Activated CD8-positive, alpha-beta T cell treated with anti-CD3 and anti-CD28 coated beads for 36 hours (primary cell): ENCODE measurements around the gene CLCNKA. TPM values are rescaled to one million over a fixed set of nuclear protein-coding genes. Genes with fewer than 3 reads are reported as not detected.
A peak's percentile ranks its signal among the peaks of the same experiment; 100 is the strongest.
"Not testable (repeated sequence)": the region's sequence is repeated elsewhere in the genome, so short reads cannot be mapped to it uniquely, and the experiment has no call there.

Experiments used
- ATAC-seq: fragments of 200-7000 bp; cut with Tn5 transposase; one replicate; pipeline ENCODE4 v1.10.0; 2021; ENCODE audit warnings: mild to moderate bottlenecking, moderate library complexity
- CTCF ChIA-PET: fragments of 350-600 bp; sonication (Branson Sonifier 250); formaldehyde crosslinking; loops from one replicate; lab custom pipeline; 2021; ENCODE audit warnings: antibody characterized with exemption; lab: Charles Lee
- POLR2A ChIA-PET: fragments of 350-600 bp; sonication (Branson Sonifier 250); formaldehyde crosslinking; loops from one replicate; lab custom pipeline; 2021; ENCODE audit warnings: antibody characterized with exemption; lab: Charles Lee
- DNase-seq: peaks from one replicate; pipeline ENCODE4 v3.0.0-alpha.2; 2020
- H3K27ac Mint-ChIP-seq: one replicate; pipeline ENCODE4 v1.8.0; 2021; ENCODE audit warnings: mild to moderate bottlenecking, mixed read lengths
- H3K27me3 Mint-ChIP-seq: one replicate; pipeline ENCODE4 v1.8.0; 2021; ENCODE audit warnings: mixed read lengths
- H3K36me3 Mint-ChIP-seq: one replicate; pipeline ENCODE4 v1.8.0; 2021; ENCODE audit warnings: low read depth, mixed read lengths
- H3K4me1 Mint-ChIP-seq: one replicate; pipeline ENCODE4 v1.8.0; 2021; ENCODE audit warnings: low read depth, mixed read lengths
- H3K4me3 Mint-ChIP-seq: one replicate; pipeline ENCODE4 v1.8.0; 2021; ENCODE audit warnings: mild to moderate bottlenecking, moderate library complexity, mixed read lengths
- H3K9me3 Mint-ChIP-seq: one replicate; pipeline ENCODE4 v1.8.0; 2021; ENCODE audit warnings: mixed read lengths
- intact Hi-C: fragments of 100-400 bp; cut with micrococcal nuclease; formaldehyde crosslinking; loops from one replicate; pipeline ENCODE4 v1.10.0; 2022
- total RNA-seq, 2 experiments: library from RNA; stranded (reverse); gene quantifications; one replicate each; pipeline ENCODE4 v1.2.3, GENCODE V29; 2021
- TF ChIP-seq, protein P1 (sequence below): fragments of 200-600 bp; IDR thresholded peaks from one replicate; pipeline ENCODE4 v1.8.0; 2022; ENCODE audit warnings: antibody characterized with exemption, mild to moderate bottlenecking

Gene CLCNKA
- total RNA-seq, 2 experiments from 2014 or later = not detected

DNA sequence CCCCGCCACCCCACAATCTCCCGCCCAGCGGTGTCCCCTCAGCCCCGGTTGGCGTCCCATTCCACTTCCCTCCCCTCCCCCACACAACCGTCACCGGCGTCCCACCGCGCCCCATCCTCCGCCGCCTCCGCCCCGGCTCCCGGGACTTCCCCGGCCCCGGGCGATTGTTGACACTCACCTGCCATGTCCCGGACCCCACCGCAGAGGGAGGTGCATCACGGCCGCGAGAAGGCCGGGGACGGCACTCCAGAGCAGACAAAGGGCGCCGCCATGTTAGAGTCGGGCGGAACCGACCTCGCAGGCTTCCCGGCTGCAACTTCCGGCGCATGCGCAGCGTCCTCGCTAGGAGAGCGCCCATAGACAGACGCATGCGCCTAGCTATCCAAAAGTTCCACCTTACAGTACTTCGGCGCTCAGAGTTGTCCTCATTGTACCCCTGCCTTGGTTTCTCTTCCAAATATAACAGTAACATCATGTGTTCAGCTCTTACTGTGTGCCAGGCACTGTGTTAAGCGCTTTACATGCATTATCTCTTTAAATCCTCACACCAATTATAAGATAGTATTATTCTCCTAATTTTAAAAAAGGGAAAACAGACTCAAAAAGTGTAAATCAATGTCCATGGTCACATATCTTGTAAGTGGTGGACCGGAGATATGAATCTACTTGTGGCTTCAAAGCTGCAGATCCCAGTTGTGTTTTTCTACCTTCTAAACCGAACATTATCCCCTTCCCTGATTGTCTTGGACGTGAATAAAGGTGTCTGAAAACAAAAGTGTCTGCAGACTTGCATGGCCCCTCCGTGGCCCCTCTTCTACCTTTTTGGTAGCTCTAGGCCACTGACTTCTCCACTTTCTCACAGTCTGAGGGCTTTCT is 45.8 kb upstream of the CLCNKA start, which contains the start of gene ZBTB17:
Gene ZBTB17 (minus strand): TSS at position 297 of the 876 bp plus-strand sequence. CDS start 27,606 bp downstream, outside the sequence.
- no peaks in the 10 kb centered on the region for H3K27me3 Mint-ChIP-seq
- ChIA-PET POLR2A (interaction anchor here (1.0 to 5.0 kb wide), 8 partner anchors 10 to 142 kb away, joined by 3 to 69 read pairs (median 8); no protein-coding TSS in a partner anchor), CTCF (interaction anchor here (0.9 to 2.8 kb wide), 15 partner anchors 10 to 184 kb away, joined by 3 to 14 read pairs (median 4); no protein-coding TSS in a partner anchor)
- TF ChIP-seq, protein P1, sequence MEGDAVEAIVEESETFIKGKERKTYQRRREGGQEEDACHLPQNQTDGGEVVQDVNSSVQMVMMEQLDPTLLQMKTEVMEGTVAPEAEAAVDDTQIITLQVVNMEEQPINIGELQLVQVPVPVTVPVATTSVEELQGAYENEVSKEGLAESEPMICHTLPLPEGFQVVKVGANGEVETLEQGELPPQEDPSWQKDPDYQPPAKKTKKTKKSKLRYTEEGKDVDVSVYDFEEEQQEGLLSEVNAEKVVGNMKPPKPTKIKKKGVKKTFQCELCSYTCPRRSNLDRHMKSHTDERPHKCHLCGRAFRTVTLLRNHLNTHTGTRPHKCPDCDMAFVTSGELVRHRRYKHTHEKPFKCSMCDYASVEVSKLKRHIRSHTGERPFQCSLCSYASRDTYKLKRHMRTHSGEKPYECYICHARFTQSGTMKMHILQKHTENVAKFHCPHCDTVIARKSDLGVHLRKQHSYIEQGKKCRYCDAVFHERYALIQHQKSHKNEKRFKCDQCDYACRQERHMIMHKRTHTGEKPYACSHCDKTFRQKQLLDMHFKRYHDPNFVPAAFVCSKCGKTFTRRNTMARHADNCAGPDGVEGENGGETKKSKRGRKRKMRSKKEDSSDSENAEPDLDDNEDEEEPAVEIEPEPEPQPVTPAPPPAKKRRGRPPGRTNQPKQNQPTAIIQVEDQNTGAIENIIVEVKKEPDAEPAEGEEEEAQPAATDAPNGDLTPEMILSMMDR = no peak
- peak within 1 kb of the TSS; percentile 85 for H3K4me3 Mint-ChIP-seq
- no peaks in the 10 kb centered on the region for H3K9me3 Mint-ChIP-seq
- peak; percentile 98 for DNase-seq
- peak; percentile 84 for ATAC-seq
- H3K36me3 Mint-ChIP-seq = peaks cover 28% of the 10 kb centered on the region
- intact Hi-C loops = no loop called here
- peak within 1 kb of the TSS; percentile 89 for H3K27ac Mint-ChIP-seq
- peaks cover 36% of the 10 kb centered on the region for H3K4me1 Mint-ChIP-seq

DNA sequence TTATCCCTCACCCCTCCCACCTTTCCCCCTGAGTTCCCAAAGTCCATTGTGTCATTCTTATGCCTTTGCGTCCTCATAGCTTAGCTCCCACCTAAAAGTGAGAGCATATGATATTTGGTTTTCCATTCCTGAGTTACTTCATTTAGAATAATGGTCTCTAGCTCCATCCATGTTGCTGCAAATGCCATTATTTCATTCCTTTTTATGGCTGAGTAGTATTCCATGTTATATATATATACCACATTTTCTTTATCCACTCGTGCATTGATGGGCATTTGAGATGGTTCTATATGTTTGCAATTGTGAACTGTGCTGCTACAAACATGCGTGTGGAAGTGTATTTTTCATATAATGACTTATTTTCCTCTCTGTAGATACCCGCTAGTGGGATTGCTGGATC is 43.9 kb upstream of the CLCNKA start:
- DNase-seq, H3K9me3 Mint-ChIP-seq, ATAC-seq, H3K27ac Mint-ChIP-seq, intact Hi-C loops, H3K4me3 Mint-ChIP-seq, POLR2A ChIA-PET, CTCF ChIA-PET, H3K27me3 Mint-ChIP-seq: not testable (repeated sequence)
- Mint-ChIP-seq H3K4me1 (peaks cover 25% of the 10 kb centered on the region), H3K36me3 (peaks cover 15% of the 10 kb centered on the region)

DNA sequence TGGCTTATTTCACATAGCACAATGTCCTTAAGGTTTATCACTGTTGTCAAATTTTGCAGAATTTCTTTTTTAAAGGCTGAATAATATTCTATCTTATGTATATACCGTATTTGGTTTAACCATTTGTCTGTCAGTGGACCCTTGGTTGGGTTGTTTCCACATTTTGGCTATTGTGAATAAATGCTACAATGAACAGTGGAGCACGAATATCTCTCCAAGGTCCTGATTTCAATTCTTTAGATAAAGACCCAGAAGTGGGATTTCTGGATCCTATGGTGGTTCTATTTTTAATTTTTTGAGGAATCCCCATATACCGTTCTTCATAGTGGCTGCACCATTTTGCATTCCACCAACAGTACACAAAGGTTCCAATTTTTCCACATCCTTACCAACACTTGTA is 40.2 kb upstream of the CLCNKA start:
- H3K4me1 Mint-ChIP-seq = peaks cover 26% of the 10 kb centered on the region
- TF ChIP-seq, protein P1 = no peak
- ATAC-seq (no peak), DNase-seq (no peak)
- CTCF ChIA-PET = no interaction called here
- no peak overlapping the region for H3K4me3 Mint-ChIP-seq
- peaks cover 2% of the 10 kb centered on the region for H3K27me3 Mint-ChIP-seq
- POLR2A ChIA-PET = no interaction called here
- peaks cover 6% of the 10 kb centered on the region for H3K9me3 Mint-ChIP-seq
- no peak overlapping the region for H3K27ac Mint-ChIP-seq
- intact Hi-C loops = no loop called here
- no peaks in the 10 kb centered on the region for H3K36me3 Mint-ChIP-seq

DNA sequence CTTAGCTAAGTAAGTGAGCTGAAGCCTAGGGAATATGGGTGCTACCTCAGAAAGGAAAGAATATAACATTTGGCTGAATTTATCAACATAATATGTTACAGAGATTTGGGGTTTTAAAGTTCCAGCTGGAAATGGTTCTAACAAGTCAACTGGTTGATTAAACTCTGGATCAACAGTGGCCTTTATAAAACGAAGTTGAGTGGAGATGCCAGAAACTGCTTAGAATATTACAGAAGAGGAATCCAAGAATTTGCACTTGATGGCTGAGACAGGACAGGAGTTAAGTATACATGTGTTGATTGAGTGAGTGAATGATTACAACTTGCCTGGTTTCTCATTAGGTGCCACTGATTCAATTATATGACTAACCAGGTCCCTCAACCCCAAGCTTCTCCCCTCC is 38.6 kb upstream of the CLCNKA start:
- Mint-ChIP-seq H3K9me3 (peaks cover 6% of the 10 kb centered on the region), H3K36me3 (no peaks in the 10 kb centered on the region), H3K27ac (no peak overlapping the region), H3K4me1 (peaks cover 25% of the 10 kb centered on the region), H3K27me3 (peaks cover 2% of the 10 kb centered on the region), H3K4me3 (no peak overlapping the region)
- TF ChIP-seq, protein P1 = no peak
- DNase-seq (no peak), ATAC-seq (no peak)
- ChIA-PET CTCF (interaction anchor here (1.0 to 1.1 kb wide), 2 partner anchors 24 to 168 kb away, joined by 3 to 4 read pairs; no protein-coding TSS in a partner anchor), POLR2A (no interaction called here)
- intact Hi-C loops = no loop called here

DNA sequence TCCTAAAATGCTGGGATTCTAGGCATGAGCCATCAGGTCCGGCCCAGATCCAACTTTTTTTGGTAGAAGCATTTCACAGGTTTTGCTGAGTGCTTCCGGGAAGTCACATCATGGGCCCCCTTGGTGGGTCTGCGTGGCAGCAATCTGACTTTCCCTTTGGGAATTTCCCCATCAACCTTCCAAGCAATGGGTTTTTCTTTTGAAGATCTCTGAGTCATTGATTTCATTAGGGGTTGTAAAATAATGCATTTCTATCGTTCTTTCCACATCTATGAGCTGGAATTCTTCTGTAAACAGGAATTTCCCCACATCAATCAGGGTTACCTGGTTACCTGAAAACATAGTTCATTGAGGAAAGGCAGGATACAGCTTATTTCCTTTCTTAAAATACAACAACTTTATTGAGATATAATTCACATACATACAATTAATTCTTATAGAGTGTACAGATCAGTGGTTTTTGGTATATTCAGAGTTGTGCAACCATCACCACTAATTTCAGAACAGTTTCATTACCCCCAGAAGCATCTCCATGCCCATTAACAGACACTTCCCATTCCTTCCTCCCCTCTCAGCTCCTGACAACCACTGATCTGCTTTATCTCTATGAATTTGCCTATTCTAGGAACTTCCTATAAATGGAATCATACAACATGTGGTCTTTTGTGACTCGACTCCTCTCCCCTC is 36.1 kb upstream of the CLCNKA start:
- ATAC-seq (no peak), DNase-seq (no peak)
- ChIA-PET CTCF (interaction anchor here (0.7 to 1.5 kb wide), 4 partner anchors 22 to 194 kb away, joined by 3 to 7 read pairs (median 4); no protein-coding TSS in a partner anchor), POLR2A (interaction anchor here (0.9 to 1.9 kb wide), 3 partner anchors 10 to 152 kb away, joined by 4 to 7 read pairs (median 7); partner anchors contain the start of gene ZBTB17)
- intact Hi-C loops = no loop called here
- Mint-ChIP-seq H3K36me3 (no peaks in the 10 kb centered on the region), H3K27ac (peak overlapping the region; percentile 45), H3K27me3 (peaks cover 2% of the 10 kb centered on the region), H3K4me1 (peaks cover 25% of the 10 kb centered on the region), H3K9me3 (peaks cover 6% of the 10 kb centered on the region), H3K4me3 (no peak overlapping the region)
- TF ChIP-seq, protein P1 = no peak
